Peyer's patch (tissue), 4 donors: ENCODE data around the gene DSCAML1.

Experiments used
- POLR2A ChIP-seq, 2 donors: fragments of 450-650 bp; IDR thresholded peaks; one replicate each; pipeline ENCODE4 v1.5.1; 2017; ENCODE audit warnings: antibody characterized with exemption in 2 of 2, mild to moderate bottlenecking in 2 of 2, moderate library complexity in 2 of 2
- TF ChIP-seq, protein P1 (sequence below), 6 experiments: fragments of 450-650 bp in 4 of 6; fragments of 200-600 bp in 2 of 6; sonication (generic) in 1 of 6; IDR thresholded peaks; one replicate each; pipeline ENCODE4 v1.5.1; 2017 to 2019; ENCODE audit warnings: antibody characterized with exemption in 6 of 6, mild to moderate bottlenecking in 3 of 6, moderate library complexity in 1 of 6

DNA sequence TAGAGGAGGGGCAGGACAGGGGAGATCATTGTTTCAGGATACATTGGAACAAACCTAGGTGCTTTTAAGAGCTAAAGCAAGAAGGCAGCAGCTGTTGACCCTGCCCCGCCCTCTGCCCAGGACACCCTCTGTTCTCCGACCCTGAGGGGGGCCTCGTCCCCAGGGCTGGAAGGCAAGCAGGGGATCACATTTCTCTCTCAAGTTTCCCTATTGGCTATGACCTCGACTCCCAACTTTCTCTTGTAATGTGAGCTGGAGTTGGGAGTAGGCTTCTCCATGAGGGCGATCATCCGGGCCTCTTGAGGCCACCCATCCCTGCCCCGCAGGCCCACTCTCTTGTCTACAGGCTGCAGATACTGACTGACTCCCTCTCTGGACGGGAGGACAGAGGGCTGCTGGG lies 37.7 kb downstream of the DSCAML1 start:
- TF ChIP-seq, protein P1, sequence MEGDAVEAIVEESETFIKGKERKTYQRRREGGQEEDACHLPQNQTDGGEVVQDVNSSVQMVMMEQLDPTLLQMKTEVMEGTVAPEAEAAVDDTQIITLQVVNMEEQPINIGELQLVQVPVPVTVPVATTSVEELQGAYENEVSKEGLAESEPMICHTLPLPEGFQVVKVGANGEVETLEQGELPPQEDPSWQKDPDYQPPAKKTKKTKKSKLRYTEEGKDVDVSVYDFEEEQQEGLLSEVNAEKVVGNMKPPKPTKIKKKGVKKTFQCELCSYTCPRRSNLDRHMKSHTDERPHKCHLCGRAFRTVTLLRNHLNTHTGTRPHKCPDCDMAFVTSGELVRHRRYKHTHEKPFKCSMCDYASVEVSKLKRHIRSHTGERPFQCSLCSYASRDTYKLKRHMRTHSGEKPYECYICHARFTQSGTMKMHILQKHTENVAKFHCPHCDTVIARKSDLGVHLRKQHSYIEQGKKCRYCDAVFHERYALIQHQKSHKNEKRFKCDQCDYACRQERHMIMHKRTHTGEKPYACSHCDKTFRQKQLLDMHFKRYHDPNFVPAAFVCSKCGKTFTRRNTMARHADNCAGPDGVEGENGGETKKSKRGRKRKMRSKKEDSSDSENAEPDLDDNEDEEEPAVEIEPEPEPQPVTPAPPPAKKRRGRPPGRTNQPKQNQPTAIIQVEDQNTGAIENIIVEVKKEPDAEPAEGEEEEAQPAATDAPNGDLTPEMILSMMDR (IDR thresholded peaks at IDR 0.05), result no peak
- TF ChIP-seq POLR2A (IDR thresholded peaks at IDR 0.05), result no peak
